GM12878 (cell line): ENCODE results near the gene GPATCH11. TPM values are rescaled to one million over a fixed set of nuclear protein-coding genes. Genes with fewer than 3 reads are reported as not detected.
A peak's percentile ranks its signal among the peaks of the same experiment; 100 is the strongest.

Experiments
- ATF3 ChIP-seq: IDR thresholded peaks from 2 replicates; pipeline ENCODE4 v1.6.1; 2011; ENCODE audit warnings: low read depth, mild to moderate bottlenecking, low read length, moderate library complexity, borderline replicate concordance; ENCODE audit errors: extremely low read depth
- CBX3 ChIP-seq: fragments of 200-600 bp; sonication (generic); IDR thresholded peaks from 2 replicates; pipeline ENCODE4 v1.6.1; 2016; ENCODE audit warnings: low read depth, borderline replicate concordance
- CEBPZ ChIP-seq: fragments of 150-350 bp; IDR thresholded peaks from 2 replicates; pipeline ENCODE4 v1.6.1; 2016; ENCODE audit warnings: low read depth, low read length
- CHD2 ChIP-seq: IDR thresholded peaks from 2 replicates; pipeline ENCODE4 v1.6.1; 2011; ENCODE audit warnings: low read depth, low read length, improper control_type of control experiment, borderline replicate concordance
- E2F4 ChIP-seq: IDR thresholded peaks from 2 replicates; pipeline ENCODE4 v1.6.1; 2012; ENCODE audit warnings: low read depth, low read length, improper control_type of control experiment
- HDGF ChIP-seq: fragments of 450-650 bp; IDR thresholded peaks from 2 replicates; pipeline ENCODE4 v1.6.1; 2016; ENCODE audit warnings: antibody characterized with exemption
- IKZF1 ChIP-seq: fragments of 450-650 bp; conservative IDR thresholded peaks from 2 replicates; pipeline ENCODE4 v1.6.1; 2017; ENCODE audit warnings: antibody characterized with exemption, mild to moderate bottlenecking
- KLF5 ChIP-seq: fragments of 450-650 bp; IDR thresholded peaks from 2 replicates; pipeline ENCODE4 v1.6.1; 2014; ENCODE audit warnings: mild to moderate bottlenecking; ENCODE audit not compliant: partially characterized antibody
- MEF2B ChIP-seq: fragments of 450-650 bp; IDR thresholded peaks from 2 replicates; pipeline ENCODE4 v1.6.1; 2018; ENCODE audit warnings: mild to moderate bottlenecking, moderate library complexity; ENCODE audit not compliant: partially characterized antibody, poor library complexity, severe bottlenecking
- MYC ChIP-seq: IDR thresholded peaks from 2 replicates; pipeline ENCODE4 v1.6.1; 2011; ENCODE audit warnings: mild to moderate bottlenecking, low read length, moderate library complexity, inconsistent platforms; ENCODE audit not compliant: insufficient read depth, insufficient replicate concordance, insufficient read length, severe bottlenecking
- NRF1 ChIP-seq: conservative IDR thresholded peaks from 2 replicates; pipeline ENCODE4 v1.6.1; 2011; ENCODE audit warnings: mild to moderate bottlenecking, low read depth, low read length, improper control_type of control experiment
- PAX5 ChIP-seq: IDR thresholded peaks from 2 replicates; pipeline ENCODE4 v1.6.1; 2011; ENCODE audit warnings: low read depth, low read length, borderline replicate concordance
- PBX3 ChIP-seq: IDR thresholded peaks from 2 replicates; pipeline ENCODE4 v1.6.1; 2011; ENCODE audit warnings: mild to moderate bottlenecking, low read depth, low read length, moderate library complexity; ENCODE audit not compliant: insufficient replicate concordance
- POLR2A ChIP-seq: IDR thresholded peaks from 2 replicates; pipeline ENCODE4 v1.6.1; 2011; ENCODE audit warnings: low read depth, mild to moderate bottlenecking, low read length
- RFX5 ChIP-seq: IDR thresholded peaks from 2 replicates; pipeline ENCODE4 v1.6.1; 2011; ENCODE audit warnings: low read depth, low read length, improper control_type of control experiment
- SP1 ChIP-seq: IDR thresholded peaks from one replicate; pipeline ENCODE4 v1.6.1; 2011; ENCODE audit warnings: low read depth, low read length
- STAT1 ChIP-seq: fragments of 450-650 bp; conservative IDR thresholded peaks from 2 replicates; pipeline ENCODE4 v1.6.1; 2014; ENCODE audit warnings: antibody characterized with exemption, mild to moderate bottlenecking
- STAT3 ChIP-seq: IDR thresholded peaks from 2 replicates; pipeline ENCODE4 v1.6.1; 2011; ENCODE audit warnings: low read depth, low read length, improper control_type of control experiment
- USF2 ChIP-seq: IDR thresholded peaks from 2 replicates; pipeline ENCODE4 v1.6.1; 2011; ENCODE audit warnings: low read depth, low read length, improper control_type of control experiment, borderline replicate concordance
- ZBTB4 ChIP-seq: fragments of 450-650 bp; formaldehyde crosslinking; IDR thresholded peaks from 2 replicates; pipeline ENCODE4 v1.4.0; 2022; ENCODE audit warnings: mild to moderate bottlenecking, moderate library complexity
- ZNF274 ChIP-seq: IDR thresholded peaks from one replicate; pipeline ENCODE4 v1.8.0; 2011; ENCODE audit not compliant: insufficient read length, insufficient read depth
- polyA plus RNA-seq, 11 experiments: library from polyadenylated mRNA; depleted of rRNA in 4 of 11; unstranded in 6 of 11; stranded (reverse) in 5 of 11; fragments of >200 nt; fragmentation: Nextera tagmentation in 4 of 11; fragmentation: Illumina TruSeq in 1 of 11; extraction: Ambion mirVana in 4 of 11; extraction: Trizol in 1 of 11; gene quantifications; 1 replicate in 1 of 11; 2 replicates in 10 of 11; pipeline versions ENCODE4 v1.2.1 to v1.2.3, GENCODE V29; 2011 to 2016; ENCODE audit warnings: inconsistent platforms in 2 of 11, missing spikeins in 2 of 11, low read depth in 1 of 11
- total RNA-seq, 4 experiments: library from RNA; depleted of rRNA in 3 of 4; stranded (reverse); fragments of >200 nt in 3 of 4; fragmentation: Illumina TruSeq in 1 of 4; extraction: Trizol in 1 of 4; gene quantifications; 2 replicates each; pipeline versions ENCODE4 v1.2.1 to v1.2.3, GENCODE V29; 2013 to 2021

The GPATCH11 gene
- total and polyA plus RNA-seq, 10 of the 15 experiments (the other 5 are each of a cell fraction or from before 2014, with no cell fraction given): 11.5 to 31.8 (median 16.5) TPM

GRCh38 chr2:37090019-37090477 lies 5.7 kb downstream of the GPATCH11 start (continued):
- TF ChIP-seq E2F4 (no peak), POLR2A (peak; percentile 69), HDGF (no peak), PBX3 (no peak), IKZF1 (peak; percentile 75), CEBPZ (no peak), NRF1 (no peak), ZBTB4 (CRISPR knock-in tag) (no peak), STAT3 (0 out of 2 replicates have a peak, but pooled peaks have one; percentile 77), STAT1 (no peak), USF2 (no peak), MEF2B (peak; percentile 96), RFX5 (no peak), ATF3 (no peak), SP1 (peak; percentile 55), MYC (no peak), ZNF274 (no peak), CHD2 (peak; percentile 54; the same call in 1 of the 2 replicates), PAX5 (peak; percentile 42; the same call in 1 of the 2 replicates), KLF5 (no peak), CBX3 (no peak)
